GM12873 (cell line): ENCODE results near the gene UBE2F.

Experiments used
- TF ChIP-seq, protein P1 (sequence below): IDR thresholded peaks from 2 replicates; pipeline ENCODE4 v1.5.1; 2012; ENCODE audit warnings: low read depth, mild to moderate bottlenecking, moderate library complexity, low read length, control low read depth; ENCODE audit not compliant: insufficient read depth; ENCODE audit errors: missing control alignments

The UBE2F gene

GRCh38 chr2:237972936-237973335, 6.1 kb downstream of the UBE2F start:
- TF ChIP-seq, protein P1, sequence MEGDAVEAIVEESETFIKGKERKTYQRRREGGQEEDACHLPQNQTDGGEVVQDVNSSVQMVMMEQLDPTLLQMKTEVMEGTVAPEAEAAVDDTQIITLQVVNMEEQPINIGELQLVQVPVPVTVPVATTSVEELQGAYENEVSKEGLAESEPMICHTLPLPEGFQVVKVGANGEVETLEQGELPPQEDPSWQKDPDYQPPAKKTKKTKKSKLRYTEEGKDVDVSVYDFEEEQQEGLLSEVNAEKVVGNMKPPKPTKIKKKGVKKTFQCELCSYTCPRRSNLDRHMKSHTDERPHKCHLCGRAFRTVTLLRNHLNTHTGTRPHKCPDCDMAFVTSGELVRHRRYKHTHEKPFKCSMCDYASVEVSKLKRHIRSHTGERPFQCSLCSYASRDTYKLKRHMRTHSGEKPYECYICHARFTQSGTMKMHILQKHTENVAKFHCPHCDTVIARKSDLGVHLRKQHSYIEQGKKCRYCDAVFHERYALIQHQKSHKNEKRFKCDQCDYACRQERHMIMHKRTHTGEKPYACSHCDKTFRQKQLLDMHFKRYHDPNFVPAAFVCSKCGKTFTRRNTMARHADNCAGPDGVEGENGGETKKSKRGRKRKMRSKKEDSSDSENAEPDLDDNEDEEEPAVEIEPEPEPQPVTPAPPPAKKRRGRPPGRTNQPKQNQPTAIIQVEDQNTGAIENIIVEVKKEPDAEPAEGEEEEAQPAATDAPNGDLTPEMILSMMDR = no peak

DNA sequence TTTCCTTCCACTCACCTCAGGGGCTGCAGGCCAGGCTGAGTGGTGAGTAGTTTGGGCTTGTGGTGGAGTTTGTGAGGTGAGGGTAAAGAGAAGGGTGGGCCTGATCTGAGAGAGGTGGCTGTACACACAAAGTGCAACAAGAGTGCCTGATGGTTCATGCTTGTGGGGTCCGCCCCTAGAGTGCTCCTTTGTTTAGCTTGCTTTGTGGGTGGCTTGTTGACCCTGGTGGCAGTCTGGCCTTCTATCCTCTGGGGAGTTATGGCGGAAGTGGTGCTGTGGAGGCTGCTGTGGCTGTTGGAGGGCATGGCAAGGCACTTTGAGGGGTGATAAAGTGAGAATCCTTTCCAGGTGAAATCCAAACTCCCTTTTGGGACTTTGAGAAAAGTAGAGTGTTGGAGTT, 10.6 kb downstream of the UBE2F start:
- TF ChIP-seq, protein P1 = no peak

DNA sequence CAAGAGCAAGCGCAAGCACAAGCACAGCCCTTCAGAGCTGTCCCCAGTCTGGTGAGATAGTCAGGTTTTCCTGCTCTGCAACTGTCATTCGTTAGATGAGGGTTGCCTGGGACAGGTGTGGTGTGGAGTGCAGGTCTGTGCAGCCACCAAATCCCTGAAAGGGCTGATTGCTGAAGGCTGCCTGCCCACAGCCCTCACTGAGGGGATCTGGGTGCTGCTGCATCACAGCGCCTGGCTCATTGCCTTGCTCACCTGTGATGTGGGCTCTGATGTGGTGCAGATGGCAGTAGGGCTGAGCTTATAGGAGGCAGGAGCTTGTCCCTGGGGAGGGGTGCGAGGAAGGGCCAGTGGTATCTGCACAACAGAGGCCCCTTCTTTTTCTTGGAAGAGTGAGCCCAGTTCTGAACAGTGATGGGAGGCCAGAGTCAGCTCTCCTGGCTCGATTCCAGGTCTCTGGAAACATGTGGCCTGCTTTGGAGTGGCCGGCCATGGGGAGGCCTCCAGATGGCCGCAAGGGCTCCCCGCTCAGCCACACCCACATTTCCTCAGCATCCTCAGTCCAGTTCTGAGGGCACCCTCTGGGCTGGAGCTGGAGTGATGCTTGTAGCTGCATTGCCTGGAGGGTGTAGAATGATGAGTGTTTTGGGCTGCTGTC, 11.4 kb downstream of the UBE2F start:
- TF ChIP-seq, protein P1 = no peak

- TF ChIP-seq, protein P1 = no peak
These were observed 12.5 kb downstream of the UBE2F start for GRCh38 chr2:237979331-237979730.

DNA sequence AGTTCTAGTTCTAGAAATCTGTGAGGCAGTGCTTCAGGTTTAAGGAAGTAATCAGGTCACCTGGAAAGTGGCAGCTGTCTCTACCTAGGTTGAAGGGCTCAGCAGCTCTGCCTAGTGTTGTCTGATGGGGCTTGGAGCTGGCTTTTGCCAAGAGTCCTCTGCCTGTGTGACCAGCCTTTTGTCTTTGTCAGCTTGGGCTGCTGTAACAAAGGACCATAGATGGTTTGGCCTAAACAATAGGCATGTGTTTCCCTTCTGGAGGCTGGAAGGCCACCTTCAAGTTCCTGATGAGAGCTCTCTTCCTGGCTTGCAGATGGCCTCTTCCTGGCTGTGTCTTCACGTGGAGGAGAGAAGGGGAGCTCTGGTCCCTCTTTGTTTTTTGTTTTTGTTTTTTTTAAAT, 13.3 kb downstream of the UBE2F start:
- TF ChIP-seq, protein P1 = no peak

DNA sequence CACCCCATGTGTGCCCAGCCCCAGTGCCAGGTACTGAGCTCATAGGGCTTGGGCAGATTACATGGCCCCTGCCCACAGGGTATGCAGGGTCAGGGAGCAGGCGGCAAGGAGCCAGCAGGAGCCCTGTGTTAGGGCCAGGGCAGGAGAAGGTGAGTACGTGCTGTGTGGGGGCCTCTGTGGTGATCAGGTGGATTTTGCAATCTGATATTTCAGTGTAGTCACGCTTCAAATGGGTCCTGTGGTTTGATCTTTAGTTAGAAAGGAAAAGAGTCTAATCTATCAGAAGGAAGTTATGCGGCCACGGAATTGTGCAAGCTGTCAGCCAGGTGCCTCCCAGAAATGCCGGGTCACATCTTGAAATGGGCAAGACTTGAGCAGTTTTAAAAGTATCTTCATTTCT, 13.9 kb downstream of the UBE2F start:
- TF ChIP-seq, protein P1 = no peak

DNA sequence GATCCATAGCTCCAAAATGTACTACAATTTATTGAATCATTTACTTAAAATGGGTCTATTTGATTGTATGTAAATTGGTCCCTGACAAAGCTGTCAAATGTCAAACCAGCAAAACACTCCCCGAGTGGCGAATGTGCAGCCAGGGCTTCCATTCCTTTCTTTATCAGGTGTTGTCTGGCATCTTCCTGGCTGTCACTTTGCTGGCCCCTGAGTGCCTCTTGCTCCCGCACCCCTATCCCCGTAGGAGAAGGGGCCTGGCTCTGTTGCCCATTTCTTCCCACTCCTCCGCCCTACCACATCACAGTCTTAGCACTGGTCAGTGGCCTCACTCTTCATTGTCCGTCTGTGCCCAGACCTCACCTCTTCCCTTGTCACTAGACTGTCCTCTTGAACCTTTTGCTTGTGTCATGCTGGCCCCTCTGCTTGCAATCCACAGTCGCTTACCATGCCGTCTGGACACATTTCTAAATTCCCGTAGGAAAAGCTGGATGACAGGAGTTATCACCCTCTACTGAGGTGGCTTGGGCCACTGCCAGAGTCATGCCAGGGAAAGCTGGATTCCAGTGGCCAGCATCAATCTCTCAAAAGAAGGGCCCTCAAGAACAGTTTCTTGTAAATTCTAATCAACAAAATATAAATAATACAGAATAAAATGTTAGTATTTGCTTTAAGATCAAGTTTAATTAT, 15.4 kb downstream of the UBE2F start:
- TF ChIP-seq, protein P1 = no peak
